Activated CD4-positive, CD25-positive, alpha-beta regulatory T cell treated with anti-CD3 and anti-CD28 coated beads, Interleukin-2, amount 50 U/mL, for 72 hours (primary cell): ENCODE data around the gene TACC3.

Source experiments
- DNase-seq: peaks from one replicate; pipeline ENCODE4 v3.0.0; 2021

Gene TACC3

DNA sequence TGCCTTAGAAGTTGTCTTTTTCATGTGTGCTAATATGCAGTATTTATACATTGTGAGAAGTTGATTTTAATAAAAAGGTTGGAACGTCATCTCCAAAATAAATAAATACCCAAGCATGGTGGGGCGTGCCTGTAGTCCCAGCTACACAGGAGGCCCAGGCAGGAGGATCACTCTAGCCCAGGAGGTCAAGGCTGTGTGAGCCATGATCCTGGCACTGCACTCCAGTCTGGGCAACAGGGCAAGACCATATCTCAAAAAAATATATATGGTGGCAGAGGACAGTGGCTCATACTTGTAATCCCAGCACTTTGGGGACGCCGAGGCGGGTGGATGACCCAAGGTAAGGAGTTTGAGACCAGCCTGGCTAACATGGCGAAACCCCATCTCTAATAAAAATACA, 15.6 kb upstream of the TACC3 start:
- no peak for DNase-seq

GRCh38 chr4:1706358-1706757, 15.0 kb upstream of the TACC3 start:
- DNase-seq = no peak

GRCh38 chr4:1708581-1708980, 12.7 kb upstream of the TACC3 start:
- DNase-seq = no peak

DNA sequence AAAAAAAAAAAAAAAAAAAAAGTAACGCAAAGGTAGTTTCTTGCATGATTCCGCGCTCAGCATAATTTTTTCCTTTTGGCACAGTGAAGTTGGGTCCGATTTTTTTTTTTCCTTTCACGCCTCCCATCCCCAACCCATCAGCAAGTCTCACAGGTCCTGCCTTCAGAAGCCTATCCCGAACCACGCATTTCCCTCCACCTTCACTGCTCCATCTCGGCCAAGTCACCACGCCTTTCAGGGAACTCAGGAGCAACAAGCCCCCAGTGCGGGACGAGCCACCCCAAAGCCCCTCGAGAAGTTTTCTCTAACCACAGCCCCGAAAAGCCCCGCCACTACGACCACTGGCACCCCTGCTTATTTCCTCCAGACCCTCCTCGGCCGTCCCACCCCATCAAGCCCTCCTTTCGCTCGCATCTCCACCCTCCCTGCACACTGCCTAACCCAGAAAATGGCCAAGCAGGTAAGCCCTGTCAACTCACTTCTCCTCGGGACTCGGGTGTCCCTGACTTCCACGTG, 10.2 kb upstream of the TACC3 start:
- no peak for DNase-seq

DNA sequence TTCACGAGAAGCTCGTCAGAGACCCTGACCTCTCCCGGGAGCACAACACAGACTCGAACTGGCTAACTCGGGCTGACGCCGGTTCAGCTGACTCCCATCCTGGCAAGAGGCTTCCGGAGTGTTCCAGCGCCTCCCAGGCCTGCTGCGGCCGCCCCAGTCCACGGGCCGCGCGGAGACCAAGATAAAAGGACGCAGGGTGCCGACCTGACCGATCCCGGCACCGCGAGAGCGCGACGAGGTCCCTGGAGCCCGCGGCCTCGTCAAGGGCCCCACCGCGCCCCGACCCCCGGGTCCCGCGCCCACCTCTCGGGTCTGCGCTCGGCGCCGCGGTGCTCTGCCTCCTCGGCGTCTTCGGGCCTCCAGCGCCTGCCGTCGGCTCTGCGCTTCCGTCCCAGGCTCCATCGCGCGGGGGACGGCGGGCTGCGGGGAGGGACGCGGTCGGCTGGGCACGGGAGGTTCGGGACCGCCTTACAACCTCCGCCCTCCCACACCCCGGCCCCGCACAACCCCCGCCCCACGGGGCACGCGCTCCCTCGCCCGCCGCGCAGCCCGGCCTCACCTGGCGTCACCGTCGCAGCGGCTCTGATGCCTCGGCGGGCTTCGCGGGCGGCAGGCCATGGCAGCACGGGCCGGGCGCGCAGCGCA, 9.6 kb upstream of the TACC3 start:
- DNase-seq = peak; percentile 53

GRCh38 chr4:1712216-1713002, 8.9 kb upstream of the TACC3 start, which contains the start of gene SLBP:
SLBP (minus strand) TSS chr4:1712319; CDS start chr4:1712188, 131 bp downstream.
- peak; percentile 97 for DNase-seq

- DNase-seq = no peak
These were observed 8.1 kb upstream of the TACC3 start for GRCh38 chr4:1713003-1713851.

DNA sequence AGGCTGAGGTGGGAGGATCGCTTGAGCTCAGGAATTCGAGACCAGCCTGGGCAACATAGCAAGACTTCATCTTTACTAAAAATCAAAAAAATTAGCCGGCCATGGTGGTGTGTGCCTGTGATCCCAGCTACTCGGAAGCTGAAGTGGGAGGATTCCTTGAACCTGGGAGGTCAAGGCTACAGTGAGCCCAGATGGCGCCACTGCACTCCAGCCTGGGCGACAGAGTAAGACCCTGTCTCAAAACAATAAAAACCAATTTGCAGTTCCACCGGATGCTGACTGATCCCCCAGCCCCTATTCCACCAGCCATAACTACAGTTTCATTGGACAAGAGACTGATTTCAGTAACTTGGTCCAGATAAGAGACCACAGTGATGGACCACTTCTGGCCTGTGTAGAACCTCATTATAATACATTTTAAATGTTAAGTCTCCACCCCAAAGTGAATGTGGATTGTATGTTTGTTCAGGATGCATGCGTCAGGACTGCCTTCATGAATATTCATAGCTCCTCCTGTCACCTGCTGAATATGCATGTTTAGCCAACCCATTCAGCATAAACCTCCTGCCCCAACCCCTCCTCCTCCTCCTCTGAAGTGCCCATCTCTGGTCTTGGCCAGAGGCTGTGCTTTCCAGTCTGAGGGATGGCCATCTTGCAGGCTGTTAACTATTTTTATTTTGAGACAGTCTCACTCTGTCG, 6.9 kb upstream of the TACC3 start:
- DNase-seq = no peak

- DNase-seq = no peak
These were observed 6.1 kb upstream of the TACC3 start for GRCh38 chr4:1715002-1715758.

- DNase-seq = no peak
These were observed 5.0 kb upstream of the TACC3 start for GRCh38 chr4:1716065-1716945.

DNA sequence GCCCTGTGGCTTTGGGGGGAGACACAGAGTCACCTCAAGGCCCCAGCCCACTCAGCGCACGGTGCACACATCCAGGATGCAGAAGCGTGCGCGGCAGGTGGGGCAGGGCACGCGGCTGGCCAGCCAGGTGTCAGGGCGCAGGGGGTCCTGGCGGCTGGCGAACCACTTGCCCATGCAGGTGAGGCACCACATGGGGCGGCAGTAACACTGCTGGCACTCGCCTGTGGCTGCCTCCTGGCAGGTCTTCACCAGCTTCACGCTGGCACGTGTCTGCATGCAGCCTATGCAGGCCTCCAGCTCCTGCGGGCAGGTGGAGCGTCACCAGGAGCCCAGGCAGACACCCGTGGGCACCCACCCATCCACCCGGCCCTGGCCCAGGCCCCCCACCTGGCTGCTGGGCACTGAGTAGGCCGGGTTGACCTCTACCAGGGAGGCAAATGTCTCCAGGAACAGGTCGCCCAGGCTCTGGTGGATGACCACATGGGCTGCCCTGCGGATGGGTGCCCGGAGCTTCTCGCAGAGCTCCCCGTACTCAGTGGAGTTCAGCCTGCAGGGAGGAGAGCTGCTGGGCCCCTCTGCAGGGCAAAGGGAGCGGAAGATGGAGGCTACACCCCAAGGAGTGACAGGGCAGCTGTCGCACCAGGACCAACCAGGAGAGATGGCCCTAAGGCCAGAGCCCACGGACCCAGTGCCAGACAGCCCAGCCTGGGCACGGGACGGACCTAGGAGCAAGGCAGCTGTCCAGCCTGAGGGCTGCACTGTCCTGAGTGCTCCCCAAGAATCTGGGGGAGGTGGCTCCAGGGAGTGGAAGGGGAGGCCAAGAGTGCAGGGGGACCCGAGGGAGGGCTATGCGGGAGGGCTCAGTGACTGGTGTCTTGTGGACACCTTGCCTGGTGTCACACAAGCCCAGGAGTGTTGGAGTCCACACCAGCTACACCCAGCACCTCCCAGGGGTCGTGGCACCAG, 3.9 kb upstream of the TACC3 start:
- DNase-seq = no peak

GRCh38 chr4:1718095-1718850, 3.0 kb upstream of the TACC3 start:
- DNase-seq = no peak

GRCh38 chr4:1720163-1720983, 948 bp upstream of the TACC3 start:
- DNase-seq = peak; percentile 67

GRCh38 chr4:1721666-1722550, 587 bp downstream of the TACC3 start:
- DNase-seq = no peak

DNA sequence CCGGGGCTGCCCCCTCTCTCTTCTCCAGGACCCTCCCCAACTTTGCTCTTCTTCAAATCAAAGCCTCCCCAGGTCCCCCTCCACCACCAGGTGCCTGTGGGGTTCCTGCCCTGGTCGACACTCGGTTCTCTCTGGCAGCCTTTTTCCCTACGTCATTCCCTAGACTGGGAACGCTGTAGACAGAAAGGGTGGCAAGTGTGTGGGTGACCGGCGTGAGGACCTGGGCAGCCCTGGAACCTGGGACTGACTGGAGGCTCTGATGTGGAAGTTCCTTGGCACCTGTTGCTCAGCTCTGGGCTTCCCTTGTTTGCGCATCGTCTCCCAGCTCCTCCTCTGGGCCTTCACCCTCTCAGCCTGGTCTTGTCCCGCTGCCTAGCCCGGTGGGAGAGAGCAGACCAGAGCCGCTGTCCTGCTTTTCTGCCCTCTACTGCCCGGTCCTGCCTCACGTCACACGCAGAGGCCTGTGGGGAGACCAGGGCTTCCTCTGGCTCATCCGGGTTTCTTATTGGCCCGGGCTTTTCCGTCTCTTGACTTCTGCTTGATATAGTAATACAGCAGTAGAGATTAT, 1.3 kb downstream of the TACC3 start:
- DNase-seq = no peak

DNA sequence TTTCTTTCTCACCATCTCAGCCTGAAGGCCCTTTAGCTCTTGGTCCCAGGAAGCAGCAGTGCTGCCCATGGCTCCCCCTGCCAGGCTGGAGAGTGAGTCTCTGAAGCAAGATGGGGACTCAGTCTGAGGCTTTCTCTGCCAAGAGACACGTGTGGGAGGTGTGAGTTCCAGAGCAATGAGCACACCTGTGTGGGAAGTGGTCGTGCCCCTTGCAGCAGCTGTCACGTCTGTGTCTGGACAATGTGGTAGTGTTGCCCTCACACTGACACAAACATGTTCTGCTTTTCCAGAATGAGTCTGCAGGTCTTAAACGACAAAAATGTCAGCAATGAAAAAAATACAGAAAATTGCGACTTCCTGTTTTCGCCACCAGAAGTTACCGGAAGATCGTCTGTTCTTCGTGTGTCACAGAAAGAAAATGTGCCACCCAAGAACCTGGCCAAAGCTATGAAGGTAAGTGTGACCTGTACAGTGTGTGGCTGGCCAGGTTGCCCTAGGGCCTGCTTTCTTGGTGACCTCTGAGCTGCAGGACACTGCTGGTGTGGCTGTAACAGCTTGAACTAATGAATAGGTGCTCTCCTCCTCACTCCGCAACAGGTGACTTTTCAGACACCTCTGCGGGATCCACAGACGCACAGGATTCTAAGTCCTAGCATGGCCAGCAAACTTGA, 1.9 kb downstream of the TACC3 start:
- peak; percentile 60 for DNase-seq
